HCT116 (cell line): ENCODE measurements around the gene WWOX. TPM values are rescaled to one million over a fixed set of nuclear protein-coding genes. Genes with fewer than 3 reads are reported as not detected.

Source experiments
- ATAC-seq: fragments of 200-7000 bp; cut with Tn5 transposase; 2 replicates; pipeline ENCODE4 v1.9.1; 2020; ENCODE audit warnings: mild to moderate bottlenecking, moderate library complexity
- BruUV-seq: library from RNA; stranded (reverse); fragments of 400-500 nt; replicated peaks from 2 replicates; lab custom pipeline; 2021; lab: Mats Ljungman, UMichigan
- CTCF ChIA-PET: fragments of 300-600 bp; sonication (Branson Sonifier 250); formaldehyde crosslinking; loops from one replicate; lab custom pipeline; 2021; ENCODE audit warnings: antibody characterized with exemption; lab: Charles Lee
- POLR2A ChIA-PET: fragments of 300-600, 350-600 bp; sonication (Branson Sonifier 250); formaldehyde crosslinking; loops from one replicate; lab custom pipeline; 2021; ENCODE audit warnings: antibody characterized with exemption; lab: Charles Lee
- RAD21 ChIA-PET, 2 experiments: fragments of 300-600 bp; sonication (Branson Sonifier 250); formaldehyde crosslinking; loops; one replicate each; lab custom pipeline; 2023; ENCODE audit warnings: low total read pairs in 2 of 2; ENCODE audit not compliant: uncharacterized antibody in 2 of 2, unreplicated experiment in 2 of 2, low non-redundant PET in 1 of 2; lab: Charles Lee
- DNase-seq: peaks from one replicate; pipeline ENCODE4 v3.0.0-alpha.2; 2010; ENCODE audit warnings: low read depth, low spot score
- H2AFZ ChIP-seq: fragments of 200-600 bp; shearing (Covaris generic), sonication (generic); 2 replicates; pipeline ENCODE4 v1.6.1; 2017; ENCODE audit warnings: low read depth, mixed run types, mixed read lengths, antibody characterized with exemption, low read length; ENCODE audit not compliant: poor library complexity, severe bottlenecking
- H3K27ac ChIP-seq: 2 replicates; pipeline ENCODE4 v1.5.1; 2012; ENCODE audit warnings: low read depth, low read length
- H3K27me3 ChIP-seq: fragments of 200-600 bp; sonication (generic); 2 replicates; pipeline ENCODE4 v1.6.1; 2016; ENCODE audit warnings: mixed run types, low read length, mixed read lengths; ENCODE audit not compliant: insufficient read depth
- H3K36me3 ChIP-seq, 2 experiments: fragments of 200-500 bp in 1 of 2; fragments of 200-600 bp in 1 of 2; sonication (Bioruptor generic) in 1 of 2; sonication (generic) in 1 of 2; 2 replicates each; pipeline versions ENCODE4 v1.5.1 to v1.6.1; 2014 to 2016; ENCODE audit warnings: low read length in 2 of 2, inconsistent platforms in 1 of 2, mixed read lengths in 1 of 2, mixed run types in 1 of 2; ENCODE audit not compliant: insufficient read depth in 2 of 2, control insufficient read depth in 1 of 2
- H3K4me1 ChIP-seq, 2 experiments: fragments of 200-600 bp in 1 of 2; sonication (generic) in 1 of 2; 2 replicates each; pipeline versions ENCODE4 v1.5.1 to v1.6.1; 2012 to 2017; ENCODE audit warnings: low read length in 2 of 2, inconsistent platforms in 1 of 2, mild to moderate bottlenecking in 1 of 2, mixed read lengths in 1 of 2, mixed run types in 1 of 2, moderate library complexity in 1 of 2; ENCODE audit not compliant: insufficient read depth in 2 of 2, control insufficient read depth in 1 of 2
- H3K4me2 ChIP-seq: fragments of 200-600 bp; sonication (generic); 2 replicates; pipeline ENCODE4 v1.6.1; 2017; ENCODE audit warnings: mixed run types, low read length, mixed read lengths
- H3K4me3 ChIP-seq, 2 experiments: fragments of 200-600 bp in 1 of 2; sonication (generic) in 1 of 2; replicated peaks in 1 of 2; 2 replicates each; pipeline ENCODE4 v1.5.1; 2011 to 2016; ENCODE audit warnings: low read length in 2 of 2, control low read depth in 1 of 2, low read depth in 1 of 2, mild to moderate bottlenecking in 1 of 2, mixed read lengths in 1 of 2, mixed run types in 1 of 2
- H3K79me2 ChIP-seq: fragments of 200-600 bp; sonication (generic); 2 replicates; pipeline ENCODE4 v1.6.1; 2017; ENCODE audit warnings: mild to moderate bottlenecking, mixed run types, low read length, moderate library complexity, mixed read lengths; ENCODE audit not compliant: insufficient read depth
- H3K9ac ChIP-seq: fragments of 200-600 bp; sonication (generic); 2 replicates; pipeline ENCODE4 v1.6.1; 2016; ENCODE audit warnings: low read length, mixed read lengths
- H3K9me2 ChIP-seq: fragments of 200-600 bp; sonication (generic), shearing (Covaris generic); 2 replicates; pipeline ENCODE4 v1.6.1; 2017; ENCODE audit warnings: mixed run types, mild to moderate bottlenecking, moderate library complexity; ENCODE audit not compliant: insufficient read depth
- H3K9me3 ChIP-seq, 2 experiments: fragments of 200-500 bp in 1 of 2; fragments of 200-600 bp in 1 of 2; sonication (Bioruptor generic) in 1 of 2; sonication (generic) in 1 of 2; 2 replicates each; pipeline ENCODE4 v1.6.1; 2014 to 2017; ENCODE audit warnings: low read length in 2 of 2, mixed read lengths in 2 of 2, inconsistent platforms in 1 of 2, low read depth in 1 of 2, mild to moderate bottlenecking in 1 of 2, mixed run types in 1 of 2, moderate library complexity in 1 of 2; ENCODE audit not compliant: control insufficient read depth in 1 of 2, insufficient read depth in 1 of 2
- H4K20me1 ChIP-seq: fragments of 200-600 bp; sonication (generic), shearing (Covaris generic); 2 replicates; pipeline ENCODE4 v1.6.1; 2017; ENCODE audit warnings: mixed run types, mild to moderate bottlenecking, moderate library complexity; ENCODE audit not compliant: insufficient read depth
- CEBPB ChIP-seq: IDR thresholded peaks from 2 replicates; pipeline ENCODE4 v1.6.1; 2012; ENCODE audit warnings: low read depth
- EGR1 ChIP-seq: IDR thresholded peaks from 2 replicates; pipeline ENCODE4 v1.6.1; 2012; ENCODE audit warnings: low read depth
- ELF1 ChIP-seq: IDR thresholded peaks from 2 replicates; pipeline ENCODE4 v1.6.1; 2012; ENCODE audit warnings: low read depth, borderline replicate concordance
- EZH2 ChIP-seq: fragments of 200-600 bp; sonication (generic); IDR thresholded peaks from 2 replicates; pipeline ENCODE4 v1.6.1; 2017; ENCODE audit warnings: antibody characterized with exemption, mixed run types
- EZH2phosphoT487 ChIP-seq: fragments of 200-600 bp; IDR thresholded peaks from 2 replicates; pipeline ENCODE4 v1.6.1; 2018; ENCODE audit warnings: antibody characterized with exemption, borderline replicate concordance
- FOSL1 ChIP-seq: IDR thresholded peaks from 2 replicates; pipeline ENCODE4 v1.6.1; 2012; ENCODE audit warnings: low read depth
- JUND ChIP-seq: IDR thresholded peaks from 2 replicates; pipeline ENCODE4 v1.6.1; 2012
- POLR2A ChIP-seq: IDR thresholded peaks from 2 replicates; pipeline ENCODE4 v1.7.0; 2011; ENCODE audit warnings: borderline replicate concordance; ENCODE audit not compliant: insufficient read depth, insufficient read length; ENCODE audit errors: extremely low read depth
- POLR2AphosphoS5 ChIP-seq: IDR thresholded peaks from 2 replicates; pipeline ENCODE4 v1.6.1; 2011; ENCODE audit warnings: mild to moderate bottlenecking, low read depth, low read length, moderate library complexity
- SIN3A ChIP-seq: IDR thresholded peaks from 2 replicates; pipeline ENCODE4 v1.6.1; 2012; ENCODE audit warnings: low read depth
- SRF ChIP-seq: IDR thresholded peaks from 2 replicates; pipeline ENCODE4 v1.6.1; 2012; ENCODE audit warnings: low read depth
- ZFX ChIP-seq: fragments of 450-650 bp; IDR thresholded peaks from 2 replicates; pipeline ENCODE4 v1.6.1; 2017
- intact Hi-C: fragments of 100-400 bp; cut with micrococcal nuclease; formaldehyde crosslinking; loops from 2 replicates; pipeline ENCODE4 v1.10.0; 2022
- total RNA-seq: library from RNA; stranded (reverse); gene quantifications from one replicate; pipeline ENCODE4 v1.2.1, GENCODE V29; 2021; ENCODE audit not compliant: unreplicated experiment
- TF ChIP-seq, protein P1 (sequence below): IDR thresholded peaks from 2 replicates; pipeline ENCODE4 v1.6.1; 2012
- TF ChIP-seq, protein P2 (sequence below), 3 experiments: fragments of 200-600 bp in 1 of 3; sonication (generic) in 1 of 3; IDR thresholded peaks in 2 of 3; conservative IDR thresholded peaks in 1 of 3; 2 replicates each; pipeline ENCODE4 v1.5.1; 2012 to 2017; ENCODE audit warnings: low read depth in 2 of 3, low read length in 2 of 3, antibody characterized with exemption in 1 of 3, borderline replicate concordance in 1 of 3, control low read depth in 1 of 3, mild to moderate bottlenecking in 1 of 3, mixed read lengths in 1 of 3, mixed run types in 1 of 3, moderate library complexity in 1 of 3; ENCODE audit not compliant: insufficient read depth in 1 of 3

The WWOX gene
- total RNA-seq, 1 experiment from 2014 or later, result 13.7 TPM

GRCh38 chr16:78743556-78743955 lies 644.1 kb downstream of the WWOX start:
- ATAC-seq, result no peak
- Histone ChIP-seq H3K36me3 (no peaks in the 10 kb centered on the region), H3K9me3 (no peaks in the 10 kb centered on the region; a peak in 2 of 4 replicates), H3K4me1 (no peaks in the 10 kb centered on the region), H3K27me3 (no peaks in the 10 kb centered on the region), H4K20me1 (no peaks in the 10 kb centered on the region), H3K9me2 (no peaks in the 10 kb centered on the region), H3K27ac (no peak overlapping the region), H3K79me2 (no peaks in the 10 kb centered on the region), H3K4me2 (no peak overlapping the region), H3K4me3 (no peak overlapping the region), H2AFZ (no peak overlapping the region), H3K9ac (no peak overlapping the region)
- CTCF ChIA-PET, result no interaction called here
- TF ChIP-seq EZH2phosphoT487 (no peak), FOSL1 (no peak)
- RAD21 ChIA-PET, result no interaction called here
- POLR2A ChIA-PET, result no interaction called here
- BruUV-seq, result no TSS peak
- intact Hi-C loops, result no loop called here
- no peak for DNase-seq

- no peaks in the 10 kb centered on the region for H3K27me3 ChIP-seq
- no peak overlapping the region for H3K9ac ChIP-seq
- H2AFZ ChIP-seq, result no peak overlapping the region
- DNase-seq, result no peak
- no peaks in the 10 kb centered on the region for H3K9me2 ChIP-seq
- no peaks in the 10 kb centered on the region; a peak in 2 of 4 replicates for H3K9me3 ChIP-seq
- CTCF ChIA-PET, result no interaction called here
- POLR2A ChIA-PET, result no interaction called here
- no peaks in the 10 kb centered on the region for H3K4me1 ChIP-seq
- no peaks in the 10 kb centered on the region for H4K20me1 ChIP-seq
- intact Hi-C loops, result no loop called here
- H3K36me3 ChIP-seq, result no peaks in the 10 kb centered on the region
- TF ChIP-seq POLR2A, result no peak
- TF ChIP-seq EGR1, result no peak
- no peak for TF ChIP-seq SIN3A
- TF ChIP-seq FOSL1, result no peak
- TF ChIP-seq ELF1, result no peak
- TF ChIP-seq JUND, result no peak
- TF ChIP-seq ZFX, result no peak
- no peak for TF ChIP-seq POLR2AphosphoS5
- no peak for TF ChIP-seq EZH2
- no peak for TF ChIP-seq SRF
- TF ChIP-seq, protein P1, sequence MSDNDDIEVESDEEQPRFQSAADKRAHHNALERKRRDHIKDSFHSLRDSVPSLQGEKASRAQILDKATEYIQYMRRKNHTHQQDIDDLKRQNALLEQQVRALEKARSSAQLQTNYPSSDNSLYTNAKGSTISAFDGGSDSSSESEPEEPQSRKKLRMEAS, result no peak
- no peak for TF ChIP-seq CEBPB
- TF ChIP-seq EZH2phosphoT487, result no peak
- TF ChIP-seq, protein P2, sequence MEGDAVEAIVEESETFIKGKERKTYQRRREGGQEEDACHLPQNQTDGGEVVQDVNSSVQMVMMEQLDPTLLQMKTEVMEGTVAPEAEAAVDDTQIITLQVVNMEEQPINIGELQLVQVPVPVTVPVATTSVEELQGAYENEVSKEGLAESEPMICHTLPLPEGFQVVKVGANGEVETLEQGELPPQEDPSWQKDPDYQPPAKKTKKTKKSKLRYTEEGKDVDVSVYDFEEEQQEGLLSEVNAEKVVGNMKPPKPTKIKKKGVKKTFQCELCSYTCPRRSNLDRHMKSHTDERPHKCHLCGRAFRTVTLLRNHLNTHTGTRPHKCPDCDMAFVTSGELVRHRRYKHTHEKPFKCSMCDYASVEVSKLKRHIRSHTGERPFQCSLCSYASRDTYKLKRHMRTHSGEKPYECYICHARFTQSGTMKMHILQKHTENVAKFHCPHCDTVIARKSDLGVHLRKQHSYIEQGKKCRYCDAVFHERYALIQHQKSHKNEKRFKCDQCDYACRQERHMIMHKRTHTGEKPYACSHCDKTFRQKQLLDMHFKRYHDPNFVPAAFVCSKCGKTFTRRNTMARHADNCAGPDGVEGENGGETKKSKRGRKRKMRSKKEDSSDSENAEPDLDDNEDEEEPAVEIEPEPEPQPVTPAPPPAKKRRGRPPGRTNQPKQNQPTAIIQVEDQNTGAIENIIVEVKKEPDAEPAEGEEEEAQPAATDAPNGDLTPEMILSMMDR (IDR thresholded peaks at IDR 0.05 in 2 of 3, conservative IDR thresholded peaks at IDR 0.05 in 1 of 3; ENCODE audit: borderline replicate concordance in 1 of 3, insufficient read depth in 1 of 3, low read depth in 2 of 3, low read length in 2 of 3), result no peak
- H3K4me3 ChIP-seq, result no peak overlapping the region
- ATAC-seq, result no peak
- no peak overlapping the region for H3K4me2 ChIP-seq
- no peak overlapping the region for H3K27ac ChIP-seq
- BruUV-seq, result no TSS peak
- H3K79me2 ChIP-seq, result no peaks in the 10 kb centered on the region
- RAD21 ChIA-PET, result no interaction called here
Measured at GRCh38 chr16:78744099-78744498, 644.6 kb downstream of the WWOX start.
